ENCODE data around the gene MCAT. TPM values are rescaled to one million over a fixed set of nuclear protein-coding genes. Genes with fewer than 3 reads are reported as not detected.
A peak's percentile ranks its signal among the peaks of the same experiment; 100 is the strongest.

MCAT gene
- total RNA-seq, 1 donor, result 21.4 TPM

GRCh38 chr22:43183496-43184277, 40.5 kb upstream of the MCAT start:
- peak overlapping the region; percentile 12 for H3K27ac ChIP-seq (ENCODE audit: low read depth, low read length)
- H3K4me3 ChIP-seq (ENCODE audit: insufficient read depth, low read length), result no peak overlapping the region
- peaks cover 11% of the 10 kb centered on the region for H3K36me3 ChIP-seq (ENCODE audit: insufficient read depth, low read length)
- no peak overlapping the region for H2AFZ ChIP-seq (ENCODE audit: low read length)
- peaks cover 4% of the 10 kb centered on the region for H4K20me1 ChIP-seq (ENCODE audit: insufficient read depth, low read length)
- TF ChIP-seq, protein P1, sequence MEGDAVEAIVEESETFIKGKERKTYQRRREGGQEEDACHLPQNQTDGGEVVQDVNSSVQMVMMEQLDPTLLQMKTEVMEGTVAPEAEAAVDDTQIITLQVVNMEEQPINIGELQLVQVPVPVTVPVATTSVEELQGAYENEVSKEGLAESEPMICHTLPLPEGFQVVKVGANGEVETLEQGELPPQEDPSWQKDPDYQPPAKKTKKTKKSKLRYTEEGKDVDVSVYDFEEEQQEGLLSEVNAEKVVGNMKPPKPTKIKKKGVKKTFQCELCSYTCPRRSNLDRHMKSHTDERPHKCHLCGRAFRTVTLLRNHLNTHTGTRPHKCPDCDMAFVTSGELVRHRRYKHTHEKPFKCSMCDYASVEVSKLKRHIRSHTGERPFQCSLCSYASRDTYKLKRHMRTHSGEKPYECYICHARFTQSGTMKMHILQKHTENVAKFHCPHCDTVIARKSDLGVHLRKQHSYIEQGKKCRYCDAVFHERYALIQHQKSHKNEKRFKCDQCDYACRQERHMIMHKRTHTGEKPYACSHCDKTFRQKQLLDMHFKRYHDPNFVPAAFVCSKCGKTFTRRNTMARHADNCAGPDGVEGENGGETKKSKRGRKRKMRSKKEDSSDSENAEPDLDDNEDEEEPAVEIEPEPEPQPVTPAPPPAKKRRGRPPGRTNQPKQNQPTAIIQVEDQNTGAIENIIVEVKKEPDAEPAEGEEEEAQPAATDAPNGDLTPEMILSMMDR (IDR thresholded peaks at IDR 0.05; ENCODE audit: extremely low read depth, low read depth, low read length), result no peak
- peaks cover 11% of the 10 kb centered on the region for H3K79me2 ChIP-seq (ENCODE audit: insufficient read depth, low read length)
- H3K4me2 ChIP-seq (ENCODE audit: insufficient read depth, low read length), result no peak overlapping the region
- peaks cover 11% of the 10 kb centered on the region for H3K4me1 ChIP-seq (ENCODE audit: insufficient read depth, low read length)
- no peaks in the 10 kb centered on the region for H3K9me3 ChIP-seq (ENCODE audit: low read depth, low read length)
- DNase-seq (ENCODE audit: insufficient read length, low spot score, missing footprints), result peak; percentile 91
- no peaks in the 10 kb centered on the region for H3K27me3 ChIP-seq (ENCODE audit: insufficient read depth, low read length)

GRCh38 chr22:43182726-43183125, 39.5 kb upstream of the MCAT start:
- Histone ChIP-seq H3K36me3 (ENCODE audit: insufficient read depth, low read length) (peaks cover 12% of the 10 kb centered on the region), H3K4me3 (ENCODE audit: insufficient read depth, low read length) (no peak overlapping the region), H3K27me3 (ENCODE audit: insufficient read depth, low read length) (no peaks in the 10 kb centered on the region), H3K4me1 (ENCODE audit: insufficient read depth, low read length) (peaks cover 11% of the 10 kb centered on the region), H3K79me2 (ENCODE audit: insufficient read depth, low read length) (peaks cover 11% of the 10 kb centered on the region), H4K20me1 (ENCODE audit: insufficient read depth, low read length) (peaks cover 4% of the 10 kb centered on the region), H3K9me3 (ENCODE audit: low read depth, low read length) (no peaks in the 10 kb centered on the region), H3K4me2 (ENCODE audit: insufficient read depth, low read length) (no peak overlapping the region), H3K27ac (ENCODE audit: low read depth, low read length) (no peak overlapping the region), H2AFZ (ENCODE audit: low read length) (no peak overlapping the region)
- TF ChIP-seq, protein P1 (IDR thresholded peaks at IDR 0.05; ENCODE audit: extremely low read depth, low read depth, low read length), result no peak
- peak; percentile 62 for DNase-seq (ENCODE audit: insufficient read length, low spot score, missing footprints)

DNA sequence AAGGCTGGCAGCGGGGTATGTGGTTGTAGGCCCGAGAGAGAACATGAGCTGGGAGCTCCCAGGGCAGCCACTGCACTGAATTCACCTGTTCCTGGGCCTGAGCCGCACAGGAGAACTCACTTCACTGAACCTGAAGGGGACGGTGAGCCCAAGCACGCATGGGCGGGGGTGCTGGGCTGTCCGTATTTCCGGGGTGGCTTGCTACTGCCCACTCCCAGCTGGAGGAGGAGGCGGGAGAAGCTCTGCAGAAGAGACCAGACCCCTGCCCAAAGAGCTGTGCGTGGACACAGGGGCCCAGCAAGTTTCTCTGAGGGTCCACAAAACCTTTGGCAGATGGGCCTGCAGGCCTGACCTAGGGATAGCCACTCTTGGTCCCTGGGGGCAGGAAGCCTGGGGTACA, 38.9 kb upstream of the MCAT start:
- H3K4me1 ChIP-seq (ENCODE audit: insufficient read depth, low read length), result peaks cover 11% of the 10 kb centered on the region
- no peak overlapping the region for H3K4me2 ChIP-seq (ENCODE audit: insufficient read depth, low read length)
- peaks cover 12% of the 10 kb centered on the region for H3K36me3 ChIP-seq (ENCODE audit: insufficient read depth, low read length)
- no peak for DNase-seq (ENCODE audit: insufficient read length, low spot score, missing footprints)
- H3K4me3 ChIP-seq (ENCODE audit: insufficient read depth, low read length), result no peak overlapping the region
- H2AFZ ChIP-seq (ENCODE audit: low read length), result no peak overlapping the region
- H4K20me1 ChIP-seq (ENCODE audit: insufficient read depth, low read length), result peaks cover 4% of the 10 kb centered on the region
- no peaks in the 10 kb centered on the region for H3K27me3 ChIP-seq (ENCODE audit: insufficient read depth, low read length)
- peaks cover 11% of the 10 kb centered on the region for H3K79me2 ChIP-seq (ENCODE audit: insufficient read depth, low read length)
- H3K9me3 ChIP-seq (ENCODE audit: low read depth, low read length), result no peaks in the 10 kb centered on the region
- H3K27ac ChIP-seq (ENCODE audit: low read depth, low read length), result no peak overlapping the region
- TF ChIP-seq, protein P1 (IDR thresholded peaks at IDR 0.05; ENCODE audit: extremely low read depth, low read depth, low read length), result no peak

DNA sequence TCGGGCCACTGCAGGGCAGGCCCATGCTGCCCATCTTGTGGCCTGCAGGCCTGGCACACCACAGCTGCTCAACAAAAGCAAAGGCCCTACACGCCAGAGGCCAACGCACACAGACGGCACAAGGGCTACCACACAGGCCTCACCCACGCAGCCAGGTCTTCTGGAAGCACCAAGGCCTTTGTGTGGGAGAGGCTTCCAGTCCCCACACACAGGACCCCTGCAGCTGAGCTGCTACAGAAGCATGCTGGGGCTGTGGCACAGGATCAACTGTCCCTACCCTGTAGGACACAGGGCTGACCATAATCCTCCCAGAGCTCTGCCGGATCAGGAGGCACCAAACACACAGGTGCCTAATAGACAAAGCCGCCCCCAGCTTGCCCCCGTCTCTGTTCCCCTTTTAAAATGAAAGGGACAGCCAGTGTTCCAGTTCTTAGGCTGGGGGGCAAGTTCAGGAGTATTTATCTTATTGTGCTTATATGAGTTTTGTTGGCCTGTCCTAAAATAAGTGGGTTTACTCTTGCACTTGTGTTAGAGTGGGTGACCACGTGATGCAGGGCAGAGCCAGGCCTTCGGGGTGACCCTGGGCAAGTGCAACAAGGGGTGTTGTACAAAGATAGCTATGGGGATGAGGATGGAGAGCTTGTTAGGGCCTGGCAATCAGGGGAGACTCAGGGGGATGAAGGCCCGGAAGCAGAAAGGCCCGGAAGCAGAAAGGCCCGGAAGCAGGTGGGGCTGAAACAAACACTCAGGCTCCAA, 38.3 kb upstream of the MCAT start:
- Histone ChIP-seq H3K36me3 (ENCODE audit: insufficient read depth, low read length) (peaks cover 12% of the 10 kb centered on the region), H3K27ac (ENCODE audit: low read depth, low read length) (no peak overlapping the region), H3K79me2 (ENCODE audit: insufficient read depth, low read length) (peaks cover 11% of the 10 kb centered on the region), H3K27me3 (ENCODE audit: insufficient read depth, low read length) (no peaks in the 10 kb centered on the region), H3K4me1 (ENCODE audit: insufficient read depth, low read length) (peaks cover 11% of the 10 kb centered on the region), H4K20me1 (ENCODE audit: insufficient read depth, low read length) (peaks cover 4% of the 10 kb centered on the region), H3K9me3 (ENCODE audit: low read depth, low read length) (no peaks in the 10 kb centered on the region), H3K4me2 (ENCODE audit: insufficient read depth, low read length) (no peak overlapping the region), H3K4me3 (ENCODE audit: insufficient read depth, low read length) (no peak overlapping the region), H2AFZ (ENCODE audit: low read length) (no peak overlapping the region)
- peak; percentile 42 for DNase-seq (ENCODE audit: insufficient read length, low spot score, missing footprints)
- TF ChIP-seq, protein P1 (IDR thresholded peaks at IDR 0.05; ENCODE audit: extremely low read depth, low read depth, low read length), result no peak
